Measurements from ENCODE around the gene ZFP1.

The ZFP1 gene

GRCh38 chr16:75138233-75138632 lies 10.1 kb upstream of the ZFP1 start:
- TF ChIP-seq CSDC2 (CRISPR knock-in tag; IDR thresholded peaks at IDR 0.05): no peak
- TF ChIP-seq ZNF70 (CRISPR knock-in tag; IDR thresholded peaks at IDR 0.05): no peak
- TF ChIP-seq ZNF565 (CRISPR knock-in tag; conservative IDR thresholded peaks at IDR 0.05; ENCODE audit: low read depth): no peak
- no peak for TF ChIP-seq TSHZ2 (CRISPR knock-in tag; IDR thresholded peaks at IDR 0.05)
- no peak for TF ChIP-seq ESRRG (CRISPR knock-in tag; IDR thresholded peaks at IDR 0.05)
- no peak for TF ChIP-seq ARNTL (CRISPR knock-in tag; IDR thresholded peaks at IDR 0.05; ENCODE audit: borderline replicate concordance, low read depth)
- TF ChIP-seq CREB5 (CRISPR knock-in tag; IDR thresholded peaks at IDR 0.05; ENCODE audit: low read depth): no peak
- TF ChIP-seq ZNF8 (CRISPR knock-in tag; IDR thresholded peaks at IDR 0.05): no peak
- TF ChIP-seq OSR1 (CRISPR knock-in tag; IDR thresholded peaks at IDR 0.05): no peak
- no peak for TF ChIP-seq ISL1 (CRISPR knock-in tag; IDR thresholded peaks at IDR 0.05)
- ATAC-seq: no peak

GRCh38 chr16:75138636-75139035 lies 9.7 kb upstream of the ZFP1 start:
- TF ChIP-seq PATZ1 (CRISPR knock-in tag; IDR thresholded peaks at IDR 0.05; ENCODE audit: borderline replicate concordance) (no peak), ZFP30 (CRISPR knock-in tag; IDR thresholded peaks at IDR 0.05) (no peak), ESRRG (CRISPR knock-in tag; IDR thresholded peaks at IDR 0.05) (no peak), ZNF565 (CRISPR knock-in tag; conservative IDR thresholded peaks at IDR 0.05; ENCODE audit: low read depth) (no peak), TCF4 (CRISPR knock-in tag; IDR thresholded peaks at IDR 0.05; ENCODE audit: borderline replicate concordance) (no peak), SNAI2 (CRISPR knock-in tag; IDR thresholded peaks at IDR 0.05) (no peak), ISL1 (CRISPR knock-in tag; IDR thresholded peaks at IDR 0.05) (no peak), ARNTL (CRISPR knock-in tag; IDR thresholded peaks at IDR 0.05; ENCODE audit: borderline replicate concordance, low read depth) (no peak), CSDC2 (CRISPR knock-in tag; IDR thresholded peaks at IDR 0.05) (no peak), ZNF8 (CRISPR knock-in tag; IDR thresholded peaks at IDR 0.05) (no peak), ZC3H10 (CRISPR knock-in tag; IDR thresholded peaks at IDR 0.05) (no peak), TOX (CRISPR knock-in tag; IDR thresholded peaks at IDR 0.05; ENCODE audit: borderline replicate concordance) (no peak), TSHZ2 (CRISPR knock-in tag; IDR thresholded peaks at IDR 0.05) (no peak)
- ATAC-seq: no peak; the same call in 2 of the 3 replicates

GRCh38 chr16:75139498-75139897 lies 8.8 kb upstream of the ZFP1 start:
- TF ChIP-seq ZNF70 (CRISPR knock-in tag; IDR thresholded peaks at IDR 0.05) (no peak), GLIS3 (CRISPR knock-in tag; IDR thresholded peaks at IDR 0.05) (no peak)
- no peak for ATAC-seq

- ATAC-seq: no peak
Measured at GRCh38 chr16:75143941-75144340, 4.4 kb upstream of the ZFP1 start.

More at GRCh38 chr16:75143941-75144340, 4.4 kb upstream of the ZFP1 start:
- TF ChIP-seq POU6F1 (CRISPR knock-in tag; IDR thresholded peaks at IDR 0.05; ENCODE audit: borderline replicate concordance, low read depth): no peak
